Stimulated activated CD8-positive, alpha-beta memory T cell treated with anti-CD3 and anti-CD28 coated beads, Interleukin-12 subunit alpha, Interleukin-12 subunit beta, amount 100 ng/mL, for 24 hours (primary cell): ENCODE measurements around the gene MRPL12.
"Not testable (repeated sequence)": the region's sequence is repeated elsewhere in the genome, so short reads cannot be mapped to it uniquely, and the experiment has no call there.

Experiments
- DNase-seq: peaks from one replicate; pipeline ENCODE4 v3.0.0-alpha.2; 2020; ENCODE audit errors: extremely low read depth

The MRPL12 gene

DNA sequence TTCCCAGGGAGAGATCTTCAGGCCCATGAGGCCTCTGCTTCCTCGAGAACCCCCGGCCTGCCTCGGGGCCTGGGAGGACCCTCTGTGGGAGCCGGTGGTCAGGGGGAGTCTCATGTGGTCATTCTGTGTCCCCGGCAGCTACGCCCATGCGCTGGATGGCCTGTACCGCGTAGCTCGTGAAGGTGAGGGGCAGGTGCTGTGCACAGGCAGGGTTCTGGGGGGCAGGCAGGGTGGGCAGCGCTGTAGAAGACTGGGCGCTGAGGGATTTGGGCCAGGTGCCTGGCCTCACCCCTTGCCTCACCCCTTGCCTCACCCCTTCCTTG, 13.5 kb downstream of the MRPL12 start:
- no peak for DNase-seq

DNA sequence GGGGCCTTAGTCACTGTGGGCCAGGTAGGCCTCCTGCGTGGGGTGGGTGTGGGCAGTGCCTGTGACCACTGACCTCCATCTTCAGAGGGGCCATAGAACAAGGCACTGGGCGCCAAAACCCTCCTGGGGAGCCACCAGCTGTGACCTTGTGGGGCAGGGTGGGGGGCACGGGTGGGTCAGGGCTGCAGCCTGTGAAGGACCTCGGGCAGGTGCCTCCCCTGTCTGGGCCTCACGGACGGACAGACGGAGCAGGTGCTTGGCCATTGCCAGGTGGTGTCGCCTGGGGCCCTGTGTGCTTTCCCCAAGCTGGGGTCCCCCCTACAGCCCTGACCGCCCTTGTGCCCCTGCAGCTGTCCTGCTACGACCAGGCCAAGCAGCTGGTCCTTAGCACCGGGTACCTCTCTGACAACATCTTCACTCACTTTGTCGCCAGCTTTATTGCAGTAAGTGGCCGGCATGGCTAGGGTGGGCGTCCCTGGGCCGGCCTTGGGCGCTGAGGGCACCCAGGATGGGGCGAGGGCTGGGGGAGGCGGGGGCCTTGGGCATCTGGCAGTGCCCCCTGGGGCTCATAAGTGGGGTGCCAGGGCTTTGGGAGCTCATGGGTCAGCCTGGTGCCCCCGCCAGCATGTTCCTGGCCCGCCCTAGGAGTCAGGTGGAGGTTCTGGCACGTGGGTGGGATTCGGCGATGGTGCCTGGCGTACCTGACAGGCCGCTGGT, 14.0 kb downstream of the MRPL12 start:
- DNase-seq = no peak

- DNase-seq = no peak
Measured at GRCh38 chr17:81717766-81718089, 14.6 kb downstream of the MRPL12 start.

- no peak for DNase-seq
Measured at GRCh38 chr17:81719410-81720266, 16.5 kb downstream of the MRPL12 start.

DNA sequence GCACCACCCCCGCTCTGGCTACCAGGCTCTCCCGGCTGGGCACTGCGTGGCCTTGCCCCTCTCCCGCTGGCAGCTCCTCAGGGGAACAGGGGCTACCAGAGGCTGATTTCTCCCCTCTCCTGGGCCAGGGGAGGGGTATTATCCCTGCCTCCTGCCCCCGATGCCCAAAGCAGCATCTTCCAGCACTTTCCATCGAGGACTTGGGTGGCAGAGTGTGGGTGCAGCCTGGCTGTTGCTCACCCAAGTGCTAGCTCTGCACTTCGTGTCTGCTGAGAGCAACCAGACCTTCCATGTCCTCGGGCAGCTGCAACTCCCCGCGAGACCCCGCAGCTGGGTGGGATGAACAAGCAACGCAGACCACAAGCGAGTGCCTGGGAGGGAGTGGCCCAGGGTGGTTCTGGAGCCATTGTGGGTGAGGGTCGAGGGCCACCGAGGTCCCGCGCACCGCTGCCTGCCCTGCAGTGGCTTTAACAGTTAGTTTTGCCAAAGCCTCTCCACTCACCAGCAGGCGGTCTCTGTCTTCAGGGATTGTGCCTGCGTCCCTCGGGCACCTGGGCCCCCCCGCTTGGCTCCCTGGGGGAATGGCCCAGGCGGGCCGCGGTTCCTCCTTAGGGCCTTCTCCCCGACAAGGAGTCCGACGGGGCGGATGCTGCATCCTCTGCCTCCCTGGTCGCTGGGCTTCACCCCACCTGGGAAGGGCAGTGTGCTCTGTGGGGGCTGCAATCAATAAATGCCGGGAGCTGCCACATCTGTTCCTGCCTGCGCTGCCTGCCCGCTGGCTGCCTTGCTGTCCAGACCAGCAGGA, 17.3 kb downstream of the MRPL12 start:
- DNase-seq = no peak

DNA sequence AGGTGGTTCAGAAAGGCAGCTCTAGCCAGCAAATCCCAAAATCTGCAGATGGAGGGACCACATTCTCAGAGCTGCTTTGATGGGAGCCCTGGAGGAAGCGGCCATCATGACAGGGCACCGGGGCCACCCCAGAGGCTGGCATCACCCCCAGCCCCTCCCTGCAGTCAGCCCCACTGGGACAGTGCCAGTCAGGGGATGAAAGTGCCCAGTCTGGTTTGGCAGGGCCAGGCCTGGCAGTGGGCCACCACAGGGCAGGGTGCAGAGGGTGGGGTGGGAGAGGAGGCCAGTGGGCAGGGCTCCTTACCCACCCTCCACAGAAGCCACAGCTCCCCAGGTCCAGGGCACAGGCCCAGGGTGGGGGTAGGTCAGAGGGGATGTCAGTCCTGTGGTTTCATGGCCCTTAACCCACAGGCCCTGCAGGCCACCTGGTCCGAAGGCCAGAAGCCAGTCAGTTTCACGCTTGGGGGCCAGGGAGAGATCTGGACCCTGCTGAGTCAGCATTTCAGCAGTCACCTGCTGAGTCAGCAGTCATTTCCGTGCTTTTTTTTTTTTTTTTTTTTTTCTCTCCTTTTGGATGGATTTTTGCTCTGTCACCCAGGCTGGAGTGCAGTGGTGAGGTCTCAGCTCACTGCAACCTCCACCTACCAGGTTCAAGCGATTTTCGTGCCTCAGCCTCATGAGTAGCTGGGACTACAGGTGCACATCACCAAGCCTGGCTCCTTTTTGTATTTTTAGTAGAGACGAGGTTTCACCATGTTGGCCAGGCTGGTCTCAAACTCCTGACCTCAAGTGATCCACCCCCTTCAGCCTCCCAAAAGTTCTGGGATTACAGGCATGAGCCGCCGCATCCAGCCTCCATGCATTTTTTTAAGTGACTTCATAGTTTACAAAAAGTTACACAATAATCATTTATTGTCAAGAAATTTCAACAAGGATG, 19.3 kb downstream of the MRPL12 start:
- DNase-seq = no peak

DNA sequence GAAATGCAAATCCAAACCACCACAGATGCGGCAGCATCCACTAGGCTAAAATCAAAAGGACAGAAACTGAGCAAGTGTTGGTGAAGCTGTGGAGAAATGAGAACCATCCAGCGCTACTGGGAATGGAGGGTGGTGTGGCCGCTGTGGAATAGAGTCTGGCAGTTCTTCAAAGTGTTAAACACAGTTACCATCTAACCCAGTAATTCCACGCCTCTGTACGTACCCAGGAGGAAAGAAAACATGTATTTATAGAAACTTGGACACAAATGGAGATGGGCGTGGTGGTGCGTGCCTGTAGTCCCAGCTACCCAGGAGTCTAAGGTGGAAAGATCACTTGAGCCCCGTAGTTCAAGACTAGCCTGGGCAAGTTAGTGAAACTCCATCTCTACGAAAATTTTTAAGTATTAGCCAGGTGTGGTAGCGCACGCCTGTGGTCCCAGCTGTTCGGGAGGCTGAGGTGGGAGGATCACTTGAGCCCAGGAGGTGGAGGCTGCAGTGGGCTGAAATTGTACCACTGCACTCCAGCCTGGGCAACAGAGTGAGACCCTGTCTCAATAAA, 20.6 kb downstream of the MRPL12 start:
- DNase-seq = no peak

DNA sequence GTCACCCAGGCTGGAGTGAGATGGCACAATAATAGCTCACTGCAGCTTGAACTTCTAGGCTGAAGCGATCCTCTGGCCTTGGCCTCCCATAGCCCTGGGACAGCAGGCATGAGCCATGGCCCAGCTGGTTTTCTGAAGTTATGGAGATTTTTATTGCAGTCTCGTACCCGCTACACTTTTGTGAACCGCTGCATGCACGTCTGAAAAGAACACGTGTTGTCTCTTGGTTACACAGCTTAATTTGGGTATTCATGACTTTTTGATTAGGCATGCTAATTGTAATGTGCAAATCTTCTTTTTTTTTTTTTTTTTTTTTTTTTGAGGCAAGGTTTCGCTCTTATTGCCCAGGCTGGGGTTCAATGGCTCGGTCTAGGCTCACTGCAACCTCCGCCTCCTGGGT, 22.3 kb downstream of the MRPL12 start:
- no peak for DNase-seq

- no peak for DNase-seq
Measured at GRCh38 chr17:81726004-81726403, 22.8 kb downstream of the MRPL12 start.

DNA sequence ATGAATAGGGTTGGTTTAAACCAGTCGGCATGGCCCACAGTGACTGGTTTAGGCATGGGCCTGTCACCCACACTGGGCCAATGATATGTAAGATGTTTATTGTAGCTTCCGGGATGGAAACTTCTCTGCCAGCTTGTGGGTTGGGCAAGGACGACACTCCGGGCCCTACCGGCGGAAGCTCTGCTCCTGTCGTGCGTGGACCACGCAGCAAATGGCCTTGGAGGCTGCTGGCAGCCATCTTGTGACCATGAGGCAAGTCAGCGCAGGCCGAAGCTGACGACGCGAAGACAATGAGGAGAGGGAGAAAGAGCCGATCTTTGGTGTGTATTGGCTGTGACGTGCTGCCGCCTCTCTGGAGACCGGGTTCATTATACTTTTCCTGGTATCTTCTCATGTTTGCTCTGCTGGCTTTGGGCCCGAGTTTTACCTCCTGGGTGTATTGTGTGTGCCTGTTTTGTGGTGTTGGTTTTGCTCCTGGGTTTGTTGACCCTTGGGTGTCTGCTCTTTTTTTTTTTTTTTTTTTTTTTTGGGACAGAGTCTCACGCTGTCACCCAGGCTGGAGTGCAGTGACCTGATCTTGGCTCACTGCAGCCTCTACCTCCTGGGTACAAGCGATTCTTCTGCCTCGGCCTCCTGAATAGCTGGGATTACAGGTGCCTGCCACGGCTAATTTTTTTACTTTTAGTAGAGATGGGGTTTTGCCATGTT, 24.3 kb downstream of the MRPL12 start:
- DNase-seq = no peak

DNA sequence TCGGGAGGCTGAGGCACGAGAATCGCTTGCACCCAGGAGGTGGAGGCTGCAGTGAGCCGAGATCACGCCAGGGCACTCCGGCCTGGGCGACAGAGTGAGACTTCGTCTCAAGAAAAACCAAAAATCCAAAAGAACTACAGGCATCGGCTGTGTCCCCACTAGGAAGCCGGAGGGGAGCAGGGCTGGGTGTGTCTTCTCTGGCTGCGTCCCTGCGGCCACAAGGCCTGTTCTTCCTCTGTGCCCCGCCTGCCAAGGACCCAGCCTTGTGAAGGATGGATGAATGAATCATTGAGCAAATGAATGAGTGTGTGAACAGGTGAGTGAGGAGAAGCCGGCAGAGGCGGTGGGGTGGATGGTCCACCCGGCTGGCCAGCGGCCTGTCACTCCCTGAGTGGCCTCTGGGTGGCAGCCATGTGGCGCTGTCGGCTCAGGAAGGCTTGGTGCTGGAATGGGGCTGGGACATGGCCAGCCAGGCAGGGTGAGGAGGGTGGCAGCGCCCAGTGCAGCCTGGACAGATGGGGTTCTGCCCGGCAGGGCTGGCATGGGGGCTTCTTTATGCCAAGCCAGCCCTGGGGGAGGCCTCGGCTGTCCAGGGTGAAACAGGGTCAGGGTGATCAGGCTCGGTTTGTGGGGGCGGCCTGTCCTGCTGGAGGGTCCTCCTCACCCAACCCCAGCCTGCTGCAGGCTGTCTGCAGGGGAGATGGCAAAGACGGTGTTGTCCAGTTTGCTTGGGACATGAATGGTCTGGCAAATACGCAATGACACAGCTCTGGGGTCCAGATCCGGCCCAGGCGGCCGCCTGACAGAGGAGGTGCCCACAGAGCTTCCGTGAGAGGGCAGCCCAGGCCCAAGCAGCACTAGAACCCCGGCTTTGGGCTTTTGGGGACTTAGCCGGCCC, 30.6 kb downstream of the MRPL12 start:
- peak; percentile 33 for DNase-seq

- DNase-seq = no peak
Measured at GRCh38 chr17:81734405-81735263, 31.5 kb downstream of the MRPL12 start.

GRCh38 chr17:81735264-81736102, 32.3 kb downstream of the MRPL12 start:
- no peak for DNase-seq

DNA sequence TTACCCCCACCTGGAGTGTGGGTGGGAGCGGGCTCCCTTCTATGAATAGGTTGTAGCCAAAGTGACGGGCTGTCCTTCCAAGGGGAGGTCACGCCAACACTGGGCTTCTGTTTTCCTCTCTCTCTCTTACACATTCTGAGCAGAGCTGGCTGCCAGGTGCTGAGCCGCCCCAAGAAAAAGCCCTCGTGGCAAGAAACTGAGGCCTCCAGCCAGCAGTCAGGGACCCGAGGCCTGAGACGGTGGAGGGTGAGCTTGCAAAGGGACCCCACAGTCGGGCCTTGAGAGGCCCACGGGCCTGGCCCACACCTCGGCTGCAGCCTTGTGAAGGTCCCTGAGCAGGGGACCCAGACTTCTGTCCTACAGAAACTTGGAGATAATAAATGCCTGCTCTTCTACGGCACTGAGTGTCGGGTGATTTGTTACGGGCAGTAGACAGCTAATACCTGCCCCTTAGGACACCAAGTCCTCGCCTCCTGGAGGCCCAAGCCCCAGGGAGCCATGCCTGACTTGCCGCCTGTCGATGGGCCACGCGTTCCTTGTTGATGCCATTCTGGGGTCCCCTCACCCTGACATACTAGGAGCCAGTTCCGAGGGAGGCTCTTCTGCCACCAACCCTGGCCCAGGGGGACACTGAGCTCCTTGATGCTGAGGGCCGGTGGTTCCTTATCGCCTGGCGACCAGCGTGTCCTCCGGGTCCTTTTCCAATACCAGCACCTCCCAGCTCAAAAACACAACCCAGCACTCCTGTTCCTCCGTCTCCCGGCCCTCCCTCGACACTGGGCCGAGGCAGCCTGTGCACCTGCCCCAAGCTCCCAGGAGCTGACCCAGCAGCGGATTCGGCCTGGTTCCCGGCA, 35.0 kb downstream of the MRPL12 start:
- DNase-seq = no peak

DNA sequence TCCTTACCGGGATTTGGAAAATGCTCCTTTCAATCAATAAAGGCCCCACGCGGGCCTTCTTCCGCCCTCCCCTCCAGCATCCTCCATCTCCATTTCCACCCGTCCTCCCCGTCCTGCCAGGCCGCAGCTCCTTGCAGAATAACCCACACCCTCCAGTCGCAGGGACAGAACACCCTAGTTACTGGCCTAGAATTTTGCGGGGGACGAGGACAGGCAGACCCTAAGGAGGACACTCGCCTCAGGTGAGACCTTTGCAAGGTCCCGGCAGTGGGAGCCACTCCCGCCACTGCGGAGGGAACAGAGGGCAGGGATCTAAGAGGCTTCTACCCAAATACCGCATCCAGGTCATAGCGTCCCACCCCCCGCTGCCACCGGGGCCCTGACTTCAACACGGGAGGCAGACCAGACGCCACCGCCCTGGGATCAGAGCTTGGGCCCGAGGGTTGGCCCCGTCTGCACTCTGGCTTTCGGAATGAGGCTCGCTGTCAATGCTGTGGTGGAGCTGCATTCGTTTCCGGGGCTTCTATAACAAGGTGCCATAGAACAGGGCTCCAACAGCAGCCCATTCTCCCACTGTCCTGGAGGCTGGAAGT, 35.7 kb downstream of the MRPL12 start:
- no peak for DNase-seq

DNA sequence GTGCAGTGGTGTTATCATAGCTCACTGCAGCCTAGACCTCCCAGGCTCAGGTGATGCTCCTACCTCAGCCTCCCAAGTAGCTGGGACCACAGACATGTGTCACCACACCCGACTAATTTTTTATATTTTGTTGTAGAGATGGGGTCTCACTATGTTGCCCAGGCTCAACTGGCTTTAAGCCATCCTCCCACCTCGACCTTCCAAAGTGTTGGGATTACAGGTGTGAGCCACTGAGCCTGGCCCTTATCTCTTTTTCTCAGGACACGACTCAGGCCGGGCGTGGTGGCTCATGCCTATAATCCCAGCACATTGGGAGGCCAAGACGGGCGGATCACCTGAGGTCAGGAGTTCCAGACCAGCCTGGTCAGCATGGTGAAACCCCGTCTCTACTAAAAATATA, 36.4 kb downstream of the MRPL12 start:
- not testable (repeated sequence) for DNase-seq
